ENCODE measurements around the gene RAP1GDS1. TPM values are rescaled to one million over a fixed set of nuclear protein-coding genes. Genes with fewer than 3 reads are reported as not detected.

The RAP1GDS1 gene
- total RNA-seq, 1 experiment from 2014 or later = 31.1 TPM

DNA sequence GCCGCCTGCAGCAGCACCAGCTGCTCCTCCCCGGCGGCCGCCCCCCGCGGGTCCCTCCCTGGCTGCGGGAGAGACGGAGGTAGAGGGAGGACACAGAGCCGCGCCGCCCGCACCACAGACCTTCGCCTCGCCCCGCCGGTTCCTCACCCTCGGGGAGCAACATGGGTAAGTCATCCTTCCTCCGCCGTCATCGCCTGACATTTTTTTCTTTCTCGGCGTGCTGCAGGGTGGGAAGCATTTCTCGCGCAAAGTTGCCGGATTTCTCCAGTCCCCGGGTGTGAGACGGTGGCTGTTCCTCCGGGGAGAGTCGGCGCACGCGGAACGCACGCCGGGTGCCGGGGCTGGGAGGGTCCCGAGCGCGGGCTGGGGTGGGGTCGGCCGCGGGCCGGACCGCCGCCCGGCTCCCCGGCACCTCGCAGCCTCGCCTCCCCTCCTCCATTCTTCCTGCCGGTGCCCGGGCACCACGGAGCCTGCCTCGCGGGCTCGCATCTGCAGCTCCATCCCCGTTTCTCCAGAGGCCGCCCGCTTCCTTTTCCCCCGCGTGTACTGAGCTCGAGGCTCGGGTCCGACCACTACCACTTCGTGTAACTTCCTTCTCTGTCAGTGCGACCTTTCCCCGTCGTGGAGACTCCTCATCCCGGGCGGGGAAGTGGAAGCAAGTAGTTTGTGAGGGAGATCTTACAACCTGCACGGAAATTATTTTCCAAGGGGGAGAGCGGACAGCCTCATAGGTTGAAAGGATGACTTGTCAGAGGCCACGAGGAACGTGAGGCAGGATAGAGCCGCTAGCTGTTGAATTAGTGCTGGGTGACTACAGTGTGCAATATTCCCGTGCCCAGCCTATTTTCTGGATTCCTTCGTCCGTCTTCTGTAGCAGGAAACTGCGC lies 464 bp downstream of the RAP1GDS1 start:
- H4K20me1 ChIP-seq (ENCODE audit: low read length) = peaks cover 11% of the 10 kb centered on the region; the same call in 1 of the 2 replicates
- peak overlapping the region; percentile 56 for H3K27ac ChIP-seq (ENCODE audit: low read length)
- ChIA-PET POLR2A (ENCODE audit: unreplicated experiment) (interaction anchor here (0.5 to 0.7 kb wide), 6 partner anchors 19 to 808 kb away, joined by 3 to 8 read pairs (median 4); no protein-coding TSS in a partner anchor), CTCF (no interaction called here)
- peaks cover 22% of the 10 kb centered on the region for H3K4me1 ChIP-seq (ENCODE audit: insufficient read depth, low read length)
- no peaks in the 10 kb centered on the region for H3K36me3 ChIP-seq (ENCODE audit: low read depth, low read length)
- DNase-seq = peak; percentile 52
- H3K9ac ChIP-seq (ENCODE audit: low read length) = peak overlapping the region; percentile 70
- peaks cover 66% of the 10 kb centered on the region for H3K79me2 ChIP-seq (ENCODE audit: low read length)
- H3K9me3 ChIP-seq (ENCODE audit: low read length) = no peaks in the 10 kb centered on the region
- H3K4me3 ChIP-seq (ENCODE audit: low read length) = peak overlapping the region; percentile 82
- ATAC-seq = peak; percentile 44
- intact Hi-C loops (cut with micrococcal nuclease) = loop anchor here (2.0 to 5.0 kb wide), 5 partner anchors 113 to 821 kb away; no protein-coding TSS in a partner anchor
- no TSS peak for BruUV-seq (replicated peaks)
- no peaks in the 10 kb centered on the region for H3K27me3 ChIP-seq (ENCODE audit: low read length)
- TF ChIP-seq, protein P1, sequence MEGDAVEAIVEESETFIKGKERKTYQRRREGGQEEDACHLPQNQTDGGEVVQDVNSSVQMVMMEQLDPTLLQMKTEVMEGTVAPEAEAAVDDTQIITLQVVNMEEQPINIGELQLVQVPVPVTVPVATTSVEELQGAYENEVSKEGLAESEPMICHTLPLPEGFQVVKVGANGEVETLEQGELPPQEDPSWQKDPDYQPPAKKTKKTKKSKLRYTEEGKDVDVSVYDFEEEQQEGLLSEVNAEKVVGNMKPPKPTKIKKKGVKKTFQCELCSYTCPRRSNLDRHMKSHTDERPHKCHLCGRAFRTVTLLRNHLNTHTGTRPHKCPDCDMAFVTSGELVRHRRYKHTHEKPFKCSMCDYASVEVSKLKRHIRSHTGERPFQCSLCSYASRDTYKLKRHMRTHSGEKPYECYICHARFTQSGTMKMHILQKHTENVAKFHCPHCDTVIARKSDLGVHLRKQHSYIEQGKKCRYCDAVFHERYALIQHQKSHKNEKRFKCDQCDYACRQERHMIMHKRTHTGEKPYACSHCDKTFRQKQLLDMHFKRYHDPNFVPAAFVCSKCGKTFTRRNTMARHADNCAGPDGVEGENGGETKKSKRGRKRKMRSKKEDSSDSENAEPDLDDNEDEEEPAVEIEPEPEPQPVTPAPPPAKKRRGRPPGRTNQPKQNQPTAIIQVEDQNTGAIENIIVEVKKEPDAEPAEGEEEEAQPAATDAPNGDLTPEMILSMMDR (conservative IDR thresholded peaks at IDR 0.05; ENCODE audit: low read depth, low read length) = no peak
- TF ChIP-seq EZH2phosphoT487 (IDR thresholded peaks at IDR 0.05; ENCODE audit: borderline replicate concordance, low read length) = no peak
- TF ChIP-seq EZH2 (IDR thresholded peaks at IDR 0.05; ENCODE audit: low read length, unreplicated experiment) = no peak
- no peaks in the 10 kb centered on the region for H3F3A ChIP-seq (ENCODE audit: low read length, unreplicated experiment)
- H2AFZ ChIP-seq (ENCODE audit: low read length) = peak overlapping the region; percentile 92
- no peaks in the 10 kb centered on the region for H3K9me2 ChIP-seq (replicated peaks; ENCODE audit: low read length)
- peak overlapping the region; percentile 84 for H3K4me2 ChIP-seq (ENCODE audit: low read length)

DNA sequence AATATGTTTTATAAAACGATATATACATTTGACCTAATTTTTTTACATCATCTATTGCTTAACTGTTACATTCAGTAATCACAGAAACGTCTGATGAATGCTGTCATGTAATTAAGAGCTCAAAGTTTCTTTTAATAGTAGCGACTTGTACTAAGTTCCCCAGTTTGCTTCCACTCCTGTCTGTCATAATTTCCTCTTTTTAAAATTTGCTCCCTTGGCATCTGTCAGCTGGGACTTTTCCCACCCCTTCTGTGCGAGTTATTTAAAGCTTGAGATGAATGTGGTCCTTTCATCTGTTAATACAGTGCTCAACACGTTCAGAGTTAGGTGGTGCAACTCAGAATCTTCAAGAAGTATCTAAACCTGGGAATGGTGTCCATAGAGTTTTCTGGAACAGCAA lies 1.2 kb downstream of the RAP1GDS1 start:
- Histone ChIP-seq H2AFZ (ENCODE audit: low read length) (peak overlapping the region; percentile 92; the same call in 1 of the 2 replicates), H3F3A (ENCODE audit: low read length, unreplicated experiment) (no peaks in the 10 kb centered on the region), H3K9ac (ENCODE audit: low read length) (peak overlapping the region; percentile 70), H3K4me1 (ENCODE audit: insufficient read depth, low read length) (peaks cover 22% of the 10 kb centered on the region), H3K27ac (ENCODE audit: low read length) (no peak overlapping the region), H3K27me3 (ENCODE audit: low read length) (no peaks in the 10 kb centered on the region), H3K36me3 (ENCODE audit: low read depth, low read length) (no peaks in the 10 kb centered on the region), H3K4me2 (ENCODE audit: low read length) (peak overlapping the region; percentile 84), H3K79me2 (ENCODE audit: low read length) (peaks cover 73% of the 10 kb centered on the region), H4K20me1 (ENCODE audit: low read length) (peaks cover 11% of the 10 kb centered on the region; the same call in 1 of the 2 replicates), H3K9me3 (ENCODE audit: low read length) (no peaks in the 10 kb centered on the region), H3K4me3 (ENCODE audit: low read length) (peak overlapping the region; percentile 82), H3K9me2 (replicated peaks; ENCODE audit: low read length) (no peaks in the 10 kb centered on the region)
- ATAC-seq (no peak), DNase-seq (no peak)
- TF ChIP-seq EZH2 (IDR thresholded peaks at IDR 0.05; ENCODE audit: low read length, unreplicated experiment) = no peak
- no peak for TF ChIP-seq EZH2phosphoT487 (IDR thresholded peaks at IDR 0.05; ENCODE audit: borderline replicate concordance, low read length)
- TF ChIP-seq, protein P1 (conservative IDR thresholded peaks at IDR 0.05; ENCODE audit: low read depth, low read length) = no peak
- CTCF ChIA-PET = no interaction called here
- POLR2A ChIA-PET (ENCODE audit: unreplicated experiment) = interaction anchor here (0.6 kb wide), 1 partner anchor 72 kb away, joined by 8 read pairs; no protein-coding TSS in a partner anchor
- intact Hi-C loops (cut with micrococcal nuclease) = loop anchor here (5.0 kb wide), 4 partner anchors 170 to 820 kb away; no protein-coding TSS in a partner anchor
- TSS peak; percentile 55 for BruUV-seq (replicated peaks)
